ENCODE measurements around the gene MOV10.
A peak's percentile ranks its signal among the peaks of the same experiment; 100 is the strongest.
"Not testable (repeated sequence)": the region's sequence is repeated elsewhere in the genome, so short reads cannot be mapped to it uniquely, and the experiment has no call there.

The MOV10 gene

GRCh38 chr1:112674440-112674985 lies at the start of gene MOV10:
TSS of gene MOV10 (plus strand) at chr1:112674659. CDS start at chr1:112674913, 254 bp downstream.
- DNase-seq, result peak in 1 of 2 donors; percentile 17

GRCh38 chr1:112625696-112626095 lies 48.8 kb upstream of the MOV10 start:
- no peak for DNase-seq

- no peak for DNase-seq
Measured at GRCh38 chr1:112626193-112626592, 48.3 kb upstream of the MOV10 start.

GRCh38 chr1:112626887-112627286 lies 47.6 kb upstream of the MOV10 start:
- no peak for DNase-seq

GRCh38 chr1:112628516-112628915 lies 45.9 kb upstream of the MOV10 start:
- no peak for DNase-seq

GRCh38 chr1:112629256-112629655 lies 45.2 kb upstream of the MOV10 start:
- DNase-seq, result no peak

GRCh38 chr1:112633628-112634027 lies 40.8 kb upstream of the MOV10 start:
- DNase-seq, result no peak

GRCh38 chr1:112634367-112634766 lies 40.1 kb upstream of the MOV10 start:
- no peak for DNase-seq

- no peak for DNase-seq
Measured at GRCh38 chr1:112636056-112636455, 38.4 kb upstream of the MOV10 start.

GRCh38 chr1:112636597-112637253 lies 37.7 kb upstream of the MOV10 start:
- DNase-seq, result no peak

GRCh38 chr1:112637254-112638109 lies 37.0 kb upstream of the MOV10 start:
- DNase-seq, result peak; percentile 45 to 73

- no peak for DNase-seq
Measured at GRCh38 chr1:112638110-112638428, 36.4 kb upstream of the MOV10 start.

GRCh38 chr1:112640437-112640836 lies 34.0 kb upstream of the MOV10 start:
- DNase-seq, result not testable (repeated sequence)

GRCh38 chr1:112643080-112643479 lies 31.4 kb upstream of the MOV10 start:
- DNase-seq, result no peak

GRCh38 chr1:112646225-112646624 lies 28.2 kb upstream of the MOV10 start:
- no peak for DNase-seq

GRCh38 chr1:112651205-112651604 lies 23.3 kb upstream of the MOV10 start:
- no peak for DNase-seq

GRCh38 chr1:112665857-112666256 lies 8.6 kb upstream of the MOV10 start:
- DNase-seq, result no peak

- DNase-seq, result no peak
Measured at GRCh38 chr1:112666946-112667345, 7.5 kb upstream of the MOV10 start.

GRCh38 chr1:112672009-112672408 lies 2.5 kb upstream of the MOV10 start:
- DNase-seq, result no peak

- no peak for DNase-seq
Measured at GRCh38 chr1:112672842-112673241, 1.6 kb upstream of the MOV10 start.

- peak in 1 of 2 donors; percentile 38 for DNase-seq
Measured at GRCh38 chr1:112673592-112674439, 643 bp upstream of the MOV10 start.

- peak in 1 of 2 donors; percentile 59 for DNase-seq
Measured at GRCh38 chr1:112674986-112675727, 698 bp downstream of the MOV10 start.

Measured in hippocampal formation (tissue), 2 donors.